GM12878 (cell line): Measurements from ENCODE around the gene PCARE. TPM values are rescaled to one million over a fixed set of nuclear protein-coding genes. Genes with fewer than 3 reads are reported as not detected.

Experiments used
- HCFC1 ChIP-seq: fragments of 150-350 bp; IDR thresholded peaks from 2 replicates; pipeline ENCODE4 v1.6.1; 2014; ENCODE audit warnings: low read length
- HDAC6 ChIP-seq: fragments of 200-600 bp; sonication (generic); IDR thresholded peaks from one replicate; pipeline ENCODE4 v1.8.0; 2017; ENCODE audit warnings: antibody characterized with exemption; ENCODE audit not compliant: unreplicated experiment
- JUND ChIP-seq: IDR thresholded peaks from 2 replicates; pipeline ENCODE4 v1.6.1; 2012; ENCODE audit warnings: low read depth, mild to moderate bottlenecking, low read length, improper control_type of control experiment, moderate library complexity
- NFXL1 ChIP-seq: fragments of 450-650 bp; IDR thresholded peaks from 2 replicates; pipeline ENCODE4 v1.6.1; 2017; ENCODE audit warnings: antibody characterized with exemption, mild to moderate bottlenecking, borderline replicate concordance
- NRF1 ChIP-seq: conservative IDR thresholded peaks from 2 replicates; pipeline ENCODE4 v1.6.1; 2011; ENCODE audit warnings: mild to moderate bottlenecking, low read depth, low read length, improper control_type of control experiment
- POU2F2 ChIP-seq: IDR thresholded peaks from 3 replicates; pipeline ENCODE4 v1.6.1; 2011; ENCODE audit warnings: low read depth, mild to moderate bottlenecking, low read length, borderline replicate concordance
- SIN3A ChIP-seq: IDR thresholded peaks from 2 replicates; pipeline ENCODE4 v1.6.1; 2012; ENCODE audit warnings: low read depth, low read length, improper control_type of control experiment
- SIX5 ChIP-seq: IDR thresholded peaks from 2 replicates; pipeline ENCODE4 v1.6.1; 2011; ENCODE audit warnings: mild to moderate bottlenecking, low read depth, low read length, moderate library complexity; ENCODE audit not compliant: severe bottlenecking
- polyA plus RNA-seq, 11 experiments: library from polyadenylated mRNA; depleted of rRNA in 4 of 11; unstranded in 6 of 11; stranded (reverse) in 5 of 11; fragments of >200 nt; fragmentation: Nextera tagmentation in 4 of 11; fragmentation: Illumina TruSeq in 1 of 11; extraction: Ambion mirVana in 4 of 11; extraction: Trizol in 1 of 11; gene quantifications; 1 replicate in 1 of 11; 2 replicates in 10 of 11; pipeline versions ENCODE4 v1.2.1 to v1.2.3, GENCODE V29; 2011 to 2016; ENCODE audit warnings: inconsistent platforms in 2 of 11, missing spikeins in 2 of 11, low read depth in 1 of 11
- total RNA-seq, 4 experiments: library from RNA; depleted of rRNA in 3 of 4; stranded (reverse); fragments of >200 nt in 3 of 4; fragmentation: Illumina TruSeq in 1 of 4; extraction: Trizol in 1 of 4; gene quantifications; 2 replicates each; pipeline versions ENCODE4 v1.2.1 to v1.2.3, GENCODE V29; 2013 to 2021
- TF ChIP-seq, protein P1 (sequence below): fragments of 450-650 bp; formaldehyde crosslinking; IDR thresholded peaks from 2 replicates; pipeline ENCODE4 v1.5.0; 2022; ENCODE audit warnings: mild to moderate bottlenecking, missing genetic modification characterization
- TF ChIP-seq, protein P2 (sequence below): fragments of 450-650 bp; IDR thresholded peaks from 2 replicates; pipeline ENCODE4 v1.6.1; 2017; ENCODE audit warnings: mild to moderate bottlenecking, low read depth, inconsistent platforms; ENCODE audit not compliant: poor library complexity, severe bottlenecking
- TF ChIP-seq, protein P3 (sequence below): IDR thresholded peaks from 2 replicates; pipeline ENCODE4 v1.6.1; 2011; ENCODE audit warnings: borderline replicate concordance, low read depth, mild to moderate bottlenecking, moderate library complexity, mixed read lengths, low read length; ENCODE audit not compliant: insufficient read depth; ENCODE audit errors: extremely low read length
- TF ChIP-seq, protein P4 (sequence below): fragments of 450-650 bp; formaldehyde crosslinking; IDR thresholded peaks from 2 replicates; pipeline ENCODE4 v1.4.0; 2020; ENCODE audit warnings: mild to moderate bottlenecking, moderate library complexity

PCARE gene
- total and polyA plus RNA-seq, 10 of the 15 experiments (the other 5 are each of a cell fraction or from before 2014, with no cell fraction given), result 0.04 to 0.08 (median 0.06) TPM; not detected in 5

DNA sequence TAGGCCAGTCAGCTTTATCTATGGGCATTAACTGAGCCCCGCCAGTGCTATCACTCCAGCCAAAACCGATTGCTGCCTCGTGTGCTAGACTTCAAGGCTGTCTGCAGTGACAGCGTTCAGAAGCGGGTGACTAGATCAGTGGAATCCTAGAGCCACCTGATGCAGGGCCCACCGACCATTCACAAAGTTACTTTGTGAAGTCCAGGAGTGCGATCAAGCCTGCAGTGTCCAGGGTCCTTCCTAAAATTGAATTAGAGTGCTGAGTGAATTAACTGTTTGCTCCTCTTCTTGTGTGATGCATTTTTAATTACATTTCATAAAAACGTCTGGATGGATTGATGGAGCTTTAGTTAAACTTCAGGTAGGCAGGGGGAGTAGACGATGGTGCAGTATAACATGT is 13.9 kb downstream of the PCARE start (continued):
- TF ChIP-seq NFXL1 (no peak), SIN3A (no peak), HCFC1 (no peak), HDAC6 (no peak), SIX5 (no peak), JUND (no peak), POU2F2 (no peak), NRF1 (no peak)
- TF ChIP-seq, protein P1, sequence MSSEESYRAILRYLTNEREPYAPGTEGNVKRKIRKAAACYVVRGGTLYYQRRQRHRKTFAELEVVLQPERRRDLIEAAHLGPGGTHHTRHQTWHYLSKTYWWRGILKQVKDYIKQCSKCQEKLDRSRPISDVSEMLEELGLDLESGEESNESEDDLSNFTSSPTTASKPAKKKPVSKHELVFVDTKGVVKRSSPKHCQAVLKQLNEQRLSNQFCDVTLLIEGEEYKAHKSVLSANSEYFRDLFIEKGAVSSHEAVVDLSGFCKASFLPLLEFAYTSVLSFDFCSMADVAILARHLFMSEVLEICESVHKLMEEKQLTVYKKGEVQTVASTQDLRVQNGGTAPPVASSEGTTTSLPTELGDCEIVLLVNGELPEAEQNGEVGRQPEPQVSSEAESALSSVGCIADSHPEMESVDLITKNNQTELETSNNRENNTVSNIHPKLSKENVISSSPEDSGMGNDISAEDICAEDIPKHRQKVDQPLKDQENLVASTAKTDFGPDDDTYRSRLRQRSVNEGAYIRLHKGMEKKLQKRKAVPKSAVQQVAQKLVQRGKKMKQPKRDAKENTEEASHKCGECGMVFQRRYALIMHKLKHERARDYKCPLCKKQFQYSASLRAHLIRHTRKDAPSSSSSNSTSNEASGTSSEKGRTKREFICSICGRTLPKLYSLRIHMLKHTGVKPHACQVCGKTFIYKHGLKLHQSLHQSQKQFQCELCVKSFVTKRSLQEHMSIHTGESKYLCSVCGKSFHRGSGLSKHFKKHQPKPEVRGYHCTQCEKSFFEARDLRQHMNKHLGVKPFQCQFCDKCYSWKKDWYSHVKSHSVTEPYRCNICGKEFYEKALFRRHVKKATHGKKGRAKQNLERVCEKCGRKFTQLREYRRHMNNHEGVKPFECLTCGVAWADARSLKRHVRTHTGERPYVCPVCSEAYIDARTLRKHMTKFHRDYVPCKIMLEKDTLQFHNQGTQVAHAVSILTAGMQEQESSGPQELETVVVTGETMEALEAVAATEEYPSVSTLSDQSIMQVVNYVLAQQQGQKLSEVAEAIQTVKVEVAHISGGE (CRISPR knock-in tag), result no peak
- TF ChIP-seq, protein P2, sequence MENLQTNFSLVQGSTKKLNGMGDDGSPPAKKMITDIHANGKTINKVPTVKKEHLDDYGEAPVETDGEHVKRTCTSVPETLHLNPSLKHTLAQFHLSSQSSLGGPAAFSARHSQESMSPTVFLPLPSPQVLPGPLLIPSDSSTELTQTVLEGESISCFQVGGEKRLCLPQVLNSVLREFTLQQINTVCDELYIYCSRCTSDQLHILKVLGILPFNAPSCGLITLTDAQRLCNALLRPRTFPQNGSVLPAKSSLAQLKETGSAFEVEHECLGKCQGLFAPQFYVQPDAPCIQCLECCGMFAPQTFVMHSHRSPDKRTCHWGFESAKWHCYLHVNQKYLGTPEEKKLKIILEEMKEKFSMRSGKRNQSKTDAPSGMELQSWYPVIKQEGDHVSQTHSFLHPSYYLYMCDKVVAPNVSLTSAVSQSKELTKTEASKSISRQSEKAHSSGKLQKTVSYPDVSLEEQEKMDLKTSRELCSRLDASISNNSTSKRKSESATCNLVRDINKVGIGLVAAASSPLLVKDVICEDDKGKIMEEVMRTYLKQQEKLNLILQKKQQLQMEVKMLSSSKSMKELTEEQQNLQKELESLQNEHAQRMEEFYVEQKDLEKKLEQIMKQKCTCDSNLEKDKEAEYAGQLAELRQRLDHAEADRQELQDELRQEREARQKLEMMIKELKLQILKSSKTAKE, result no peak
- TF ChIP-seq, protein P3, sequence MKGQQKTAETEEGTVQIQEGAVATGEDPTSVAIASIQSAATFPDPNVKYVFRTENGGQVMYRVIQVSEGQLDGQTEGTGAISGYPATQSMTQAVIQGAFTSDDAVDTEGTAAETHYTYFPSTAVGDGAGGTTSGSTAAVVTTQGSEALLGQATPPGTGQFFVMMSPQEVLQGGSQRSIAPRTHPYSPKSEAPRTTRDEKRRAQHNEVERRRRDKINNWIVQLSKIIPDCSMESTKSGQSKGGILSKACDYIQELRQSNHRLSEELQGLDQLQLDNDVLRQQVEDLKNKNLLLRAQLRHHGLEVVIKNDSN, result no peak
- TF ChIP-seq, protein P4, sequence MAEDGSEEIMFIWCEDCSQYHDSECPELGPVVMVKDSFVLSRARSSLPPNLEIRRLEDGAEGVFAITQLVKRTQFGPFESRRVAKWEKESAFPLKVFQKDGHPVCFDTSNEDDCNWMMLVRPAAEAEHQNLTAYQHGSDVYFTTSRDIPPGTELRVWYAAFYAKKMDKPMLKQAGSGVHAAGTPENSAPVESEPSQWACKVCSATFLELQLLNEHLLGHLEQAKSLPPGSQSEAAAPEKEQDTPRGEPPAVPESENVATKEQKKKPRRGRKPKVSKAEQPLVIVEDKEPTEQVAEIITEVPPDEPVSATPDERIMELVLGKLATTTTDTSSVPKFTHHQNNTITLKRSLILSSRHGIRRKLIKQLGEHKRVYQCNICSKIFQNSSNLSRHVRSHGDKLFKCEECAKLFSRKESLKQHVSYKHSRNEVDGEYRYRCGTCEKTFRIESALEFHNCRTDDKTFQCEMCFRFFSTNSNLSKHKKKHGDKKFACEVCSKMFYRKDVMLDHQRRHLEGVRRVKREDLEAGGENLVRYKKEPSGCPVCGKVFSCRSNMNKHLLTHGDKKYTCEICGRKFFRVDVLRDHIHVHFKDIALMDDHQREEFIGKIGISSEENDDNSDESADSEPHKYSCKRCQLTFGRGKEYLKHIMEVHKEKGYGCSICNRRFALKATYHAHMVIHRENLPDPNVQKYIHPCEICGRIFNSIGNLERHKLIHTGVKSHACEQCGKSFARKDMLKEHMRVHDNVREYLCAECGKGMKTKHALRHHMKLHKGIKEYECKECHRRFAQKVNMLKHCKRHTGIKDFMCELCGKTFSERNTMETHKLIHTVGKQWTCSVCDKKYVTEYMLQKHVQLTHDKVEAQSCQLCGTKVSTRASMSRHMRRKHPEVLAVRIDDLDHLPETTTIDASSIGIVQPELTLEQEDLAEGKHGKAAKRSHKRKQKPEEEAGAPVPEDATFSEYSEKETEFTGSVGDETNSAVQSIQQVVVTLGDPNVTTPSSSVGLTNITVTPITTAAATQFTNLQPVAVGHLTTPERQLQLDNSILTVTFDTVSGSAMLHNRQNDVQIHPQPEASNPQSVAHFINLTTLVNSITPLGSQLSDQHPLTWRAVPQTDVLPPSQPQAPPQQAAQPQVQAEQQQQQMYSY (CRISPR knock-in tag), result no peak
